SK-N-SH (cell line): Measurements from ENCODE around the gene CHFR. TPM values are rescaled to one million over a fixed set of nuclear protein-coding genes. Genes with fewer than 3 reads are reported as not detected.
A peak's percentile ranks its signal among the peaks of the same experiment; 100 is the strongest.

Source experiments
- CTCF ChIA-PET: fragments of 300-600, 350-600 bp; formaldehyde crosslinking; extraction: SDS; loops from one replicate; lab custom pipeline; 2021; lab: Yijun Ruan, JAX
- POLR2A ChIA-PET: fragments of 350-600 bp; sonication (Branson Sonifier 250); formaldehyde crosslinking; extraction: SDS; loops from one replicate; lab custom pipeline; 2020; ENCODE audit warnings: antibody characterized with exemption, inconsistent platforms; lab: Yijun Ruan, JAX
- DNase-seq: peaks from one replicate; pipeline ENCODE4 v3.0.0; 2012
- H2AFZ ChIP-seq: fragments of 200-600 bp; sonication (generic); 2 replicates; pipeline ENCODE4 v1.8.1; 2016; ENCODE audit warnings: antibody characterized with exemption, mild to moderate bottlenecking, low read depth
- H3F3A ChIP-seq: fragments of 200-600 bp; sonication (generic); replicated peaks from 2 replicates; pipeline ENCODE3; 2016; ENCODE audit warnings: antibody characterized with exemption, mild to moderate bottlenecking; ENCODE audit not compliant: insufficient read depth
- H3K27ac ChIP-seq, 2 experiments: fragments of 200-500 bp in 1 of 2; fragments of 200-600 bp in 1 of 2; sonication (Bioruptor generic) in 1 of 2; sonication (generic), shearing (Covaris generic) in 1 of 2; 2 replicates each; pipeline versions ENCODE4 v1.5.1 to v1.6.1; 2014 to 2016; ENCODE audit warnings: low read depth in 2 of 2, inconsistent platforms in 1 of 2, low read length in 1 of 2, mild to moderate bottlenecking in 1 of 2, mixed read lengths in 1 of 2
- H3K27me3 ChIP-seq: fragments of 200-600 bp; sonication (generic), shearing (Covaris generic); 2 replicates; pipeline ENCODE4 v1.6.1; 2016; ENCODE audit warnings: mixed run types; ENCODE audit not compliant: insufficient read depth
- H3K36me3 ChIP-seq, 2 experiments: fragments of 200-500 bp in 1 of 2; fragments of 200-600 bp in 1 of 2; sonication (Bioruptor generic) in 1 of 2; sonication (generic) in 1 of 2; replicated peaks in 1 of 2; 2 replicates each; pipeline versions ENCODE3 to v1.5.1; 2014 to 2016; ENCODE audit warnings: low read length in 1 of 2, mild to moderate bottlenecking in 1 of 2; ENCODE audit not compliant: insufficient read depth in 2 of 2, control insufficient read depth in 1 of 2
- H3K4me1 ChIP-seq, 2 experiments: fragments of 200-500 bp in 1 of 2; fragments of 200-600 bp in 1 of 2; sonication (Bioruptor generic) in 1 of 2; sonication (generic), shearing (Covaris generic) in 1 of 2; 2 replicates each; pipeline versions ENCODE4 v1.5.1 to v1.6.1; 2014 to 2016; ENCODE audit warnings: low read depth in 1 of 2, low read length in 1 of 2, mixed run types in 1 of 2; ENCODE audit not compliant: insufficient read depth in 2 of 2, control insufficient read depth in 1 of 2
- H3K4me2 ChIP-seq: fragments of 200-600 bp; sonication (generic), shearing (Covaris generic); 2 replicates; pipeline ENCODE4 v1.6.1; 2017; ENCODE audit warnings: mixed run types
- H3K4me3 ChIP-seq, 2 experiments: fragments of 200-500 bp in 1 of 2; fragments of 200-600 bp in 1 of 2; sonication (Bioruptor generic) in 1 of 2; sonication (generic), shearing (Covaris generic) in 1 of 2; 2 replicates each; pipeline versions ENCODE4 v1.5.1 to v1.8.1; 2014 to 2016; ENCODE audit warnings: low read depth in 2 of 2, inconsistent platforms in 1 of 2, low read length in 1 of 2, mild to moderate bottlenecking in 1 of 2, mixed read lengths in 1 of 2, moderate library complexity in 1 of 2
- H3K79me2 ChIP-seq: fragments of 200-600 bp; sonication (generic); 2 replicates; pipeline ENCODE4 v1.8.1; 2017; ENCODE audit warnings: mild to moderate bottlenecking; ENCODE audit not compliant: insufficient read depth
- H3K9ac ChIP-seq: fragments of 200-600 bp; sonication (generic); 2 replicates; pipeline ENCODE4 v1.6.1; 2017; ENCODE audit warnings: mixed run types
- H3K9me2 ChIP-seq: fragments of 200-600 bp; sonication (generic); 2 replicates; pipeline ENCODE4 v1.6.1; 2017; ENCODE audit warnings: mixed run types
- H3K9me3 ChIP-seq: fragments of 200-600 bp; sonication (generic); 2 replicates; pipeline ENCODE4 v1.6.1; 2017; ENCODE audit warnings: mixed run types, mild to moderate bottlenecking, moderate library complexity
- H4K20me1 ChIP-seq: fragments of 200-600 bp; sonication (generic); 2 replicates; pipeline ENCODE4 v1.6.1; 2017; ENCODE audit warnings: mild to moderate bottlenecking, mixed run types; ENCODE audit not compliant: insufficient read depth
- EP300 ChIP-seq, 2 experiments: IDR thresholded peaks; 2 replicates each; pipeline versions ENCODE4 v1.4.0 to v1.6.1; 2012; ENCODE audit warnings: borderline replicate concordance in 1 of 2, low read depth in 1 of 2, low read length in 1 of 2
- FOXM1 ChIP-seq: IDR thresholded peaks from 2 replicates; pipeline ENCODE4 v1.4.0; 2012; ENCODE audit warnings: low read depth, mild to moderate bottlenecking
- GABPA ChIP-seq: IDR thresholded peaks from 2 replicates; pipeline ENCODE4 v1.4.0; 2012; ENCODE audit warnings: low read depth, mild to moderate bottlenecking
- JUND ChIP-seq: IDR thresholded peaks from 2 replicates; pipeline ENCODE4 v1.4.0; 2012
- MXI1 ChIP-seq: IDR thresholded peaks from 2 replicates; pipeline ENCODE4 v1.6.1; 2012; ENCODE audit warnings: mild to moderate bottlenecking, low read depth, low read length, improper control_type of control experiment
- NFIC ChIP-seq: IDR thresholded peaks from 2 replicates; pipeline ENCODE4 v1.4.0; 2012; ENCODE audit warnings: borderline replicate concordance
- NRF1 ChIP-seq: IDR thresholded peaks from 2 replicates; pipeline ENCODE4 v1.6.1; 2012; ENCODE audit warnings: low read depth, mild to moderate bottlenecking, low read length
- POLR2AphosphoS5 ChIP-seq: IDR thresholded peaks from 2 replicates; pipeline ENCODE4 v1.6.1; 2012; ENCODE audit warnings: low read depth, low read length
- SIN3A ChIP-seq: IDR thresholded peaks from 2 replicates; pipeline ENCODE4 v1.6.1; 2012; ENCODE audit warnings: low read depth, mild to moderate bottlenecking, low read length, moderate library complexity, borderline replicate concordance
- TAF1 ChIP-seq: IDR thresholded peaks from 2 replicates; pipeline ENCODE4 v1.6.1; 2012; ENCODE audit warnings: low read depth, mild to moderate bottlenecking, low read length, moderate library complexity, borderline replicate concordance
- TCF12 ChIP-seq: IDR thresholded peaks from 2 replicates; pipeline ENCODE4 v1.4.0; 2012
- TEAD4 ChIP-seq: IDR thresholded peaks from 2 replicates; pipeline ENCODE4 v1.4.0; 2012; ENCODE audit warnings: mild to moderate bottlenecking, borderline replicate concordance; ENCODE audit not compliant: insufficient read depth
- WGBS: methylation state at CpG from one replicate; pipeline ENCODE4 v1.1.6; 2017; ENCODE audit warnings: low lambda C conversion rate; 5-methylcytosine and 5-hydroxymethylcytosine counted together
- polyA plus RNA-seq, 3 experiments: library from polyadenylated mRNA; depleted of rRNA; stranded (reverse); fragments of >200 nt; gene quantifications; 2 replicates each; pipeline ENCODE4 v1.2.3, GENCODE V29; 2012
- TF ChIP-seq, protein P1 (sequence below): IDR thresholded peaks from 2 replicates; pipeline ENCODE4 v1.4.0; 2012; ENCODE audit warnings: low read depth, borderline replicate concordance
- TF ChIP-seq, protein P2 (sequence below): fragments of 150-350 bp; IDR thresholded peaks from 2 replicates; pipeline ENCODE4 v1.6.1; 2016; ENCODE audit warnings: mild to moderate bottlenecking, low read depth, low read length
- TF ChIP-seq, protein P3 (sequence below): IDR thresholded peaks from 2 replicates; pipeline ENCODE4 v1.4.0; 2012; ENCODE audit warnings: low read depth, borderline replicate concordance
- TF ChIP-seq, protein P4 (sequence below): IDR thresholded peaks from 2 replicates; pipeline ENCODE4; 2012
- TF ChIP-seq, protein P5 (sequence below): fragments of 150-350 bp; IDR thresholded peaks from 2 replicates; pipeline ENCODE4 v1.6.1; 2017; ENCODE audit warnings: antibody characterized with exemption, low read length, low read depth, borderline replicate concordance
- TF ChIP-seq, protein P6 (sequence below): IDR thresholded peaks from 2 replicates; pipeline ENCODE4 v1.6.1; 2012; ENCODE audit warnings: mild to moderate bottlenecking, low read depth, low read length, moderate library complexity

CHFR gene, protein sequence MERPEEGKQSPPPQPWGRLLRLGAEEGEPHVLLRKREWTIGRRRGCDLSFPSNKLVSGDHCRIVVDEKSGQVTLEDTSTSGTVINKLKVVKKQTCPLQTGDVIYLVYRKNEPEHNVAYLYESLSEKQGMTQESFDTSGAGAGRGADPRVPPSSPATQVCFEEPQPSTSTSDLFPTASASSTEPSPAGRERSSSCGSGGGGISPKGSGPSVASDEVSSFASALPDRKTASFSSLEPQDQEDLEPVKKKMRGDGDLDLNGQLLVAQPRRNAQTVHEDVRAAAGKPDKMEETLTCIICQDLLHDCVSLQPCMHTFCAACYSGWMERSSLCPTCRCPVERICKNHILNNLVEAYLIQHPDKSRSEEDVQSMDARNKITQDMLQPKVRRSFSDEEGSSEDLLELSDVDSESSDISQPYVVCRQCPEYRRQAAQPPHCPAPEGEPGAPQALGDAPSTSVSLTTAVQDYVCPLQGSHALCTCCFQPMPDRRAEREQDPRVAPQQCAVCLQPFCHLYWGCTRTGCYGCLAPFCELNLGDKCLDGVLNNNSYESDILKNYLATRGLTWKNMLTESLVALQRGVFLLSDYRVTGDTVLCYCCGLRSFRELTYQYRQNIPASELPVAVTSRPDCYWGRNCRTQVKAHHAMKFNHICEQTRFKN
- polyA plus RNA-seq (2012; rRNA removed) = 31.6 and 39.3 TPM in 2 replicates
- 14.1 and 18.5 TPM in 2 replicates for polyA plus RNA-seq (2012; cell fraction: cytosol; rRNA removed)
- polyA plus RNA-seq (2012; cell fraction: nucleus; rRNA removed) = 158 and 235 TPM in 2 replicates

DNA sequence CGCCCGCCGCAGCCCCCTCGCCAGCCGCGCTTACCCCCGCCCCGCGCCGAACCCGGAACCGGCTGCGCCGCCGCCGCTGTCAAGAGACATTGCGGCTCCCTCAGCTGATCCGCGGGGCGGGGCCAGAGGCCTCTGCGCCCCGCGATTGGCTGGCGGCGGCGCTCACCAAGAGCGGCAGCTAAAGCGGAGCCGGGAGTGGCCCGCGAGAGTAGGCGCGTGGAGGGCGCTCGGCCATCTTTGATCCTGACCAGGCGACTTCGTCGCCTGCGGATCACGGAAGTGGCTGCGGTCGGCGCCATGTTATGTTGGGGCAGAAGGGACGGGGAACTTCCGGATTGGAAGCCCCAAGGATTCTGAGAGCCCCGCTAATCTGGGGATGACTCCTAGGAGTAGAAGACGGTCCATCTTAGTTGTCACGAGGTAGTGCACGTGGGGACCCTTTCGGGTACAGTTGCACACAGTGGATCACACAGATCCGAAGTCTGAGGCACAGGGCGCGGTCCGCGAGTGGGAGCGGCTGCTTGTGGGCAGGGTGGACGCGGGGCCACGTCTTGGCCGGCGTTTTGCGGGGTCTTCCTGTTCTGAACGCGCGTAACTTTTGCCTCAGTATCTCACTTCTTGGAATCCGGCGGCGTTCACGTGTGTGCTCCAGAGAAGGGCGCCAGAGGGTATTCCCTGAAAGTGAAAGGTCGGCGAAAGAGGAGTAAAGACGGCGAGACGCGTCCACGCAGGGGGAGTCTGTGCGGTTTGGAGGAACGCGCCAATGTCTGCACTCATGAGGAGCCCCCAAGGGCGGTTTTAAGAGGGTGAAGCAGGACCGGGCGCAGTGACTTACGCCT, at the start of gene CHFR:
Gene CHFR (minus strand): TSS at position 93 of the 839 bp plus-strand sequence. CDS start 277 bp downstream, outside the sequence.
- Histone ChIP-seq H3K4me1 (peaks cover 0 to 3% of the 10 kb centered on the region in 2 experiments; a peak in 1 of 4 replicates), H4K20me1 (no peaks in the 10 kb centered on the region), H3K27ac (peak within 1 kb of the TSS; percentile 87 to 93), H2AFZ (peak within 1 kb of the TSS; percentile 98), H3K27me3 (no peaks in the 10 kb centered on the region), H3F3A (peaks cover 8% of the 10 kb centered on the region), H3K9me3 (0 out of 2 replicates have a peak, but pooled peaks cover 8% of the 10 kb centered on the region), H3K9ac (peak within 1 kb of the TSS; percentile 80), H3K79me2 (peaks cover 34% of the 10 kb centered on the region), H3K9me2 (no peaks in the 10 kb centered on the region), H3K36me3 (peaks cover 0 to 29% of the 10 kb centered on the region in 2 experiments), H3K4me3 (peak within 1 kb of the TSS; percentile 76 to 93), H3K4me2 (peak within 1 kb of the TSS; percentile 77)
- CTCF ChIA-PET = no interaction called here
- POLR2A ChIA-PET = interaction anchor here (0.6 to 0.9 kb wide), 2 partner anchors 98 to 109 kb away, joined by 3 to 6 read pairs; partner anchors contain the start of gene ZNF26
- WGBS = 6% methylated on average over 55 of the region's 84 CpGs
- DNase-seq = peak; percentile 97
- TF ChIP-seq NFIC = no peak; the same call in 1 of the 2 replicates
- TF ChIP-seq GABPA = peak; percentile 82
- TF ChIP-seq, protein P1, sequence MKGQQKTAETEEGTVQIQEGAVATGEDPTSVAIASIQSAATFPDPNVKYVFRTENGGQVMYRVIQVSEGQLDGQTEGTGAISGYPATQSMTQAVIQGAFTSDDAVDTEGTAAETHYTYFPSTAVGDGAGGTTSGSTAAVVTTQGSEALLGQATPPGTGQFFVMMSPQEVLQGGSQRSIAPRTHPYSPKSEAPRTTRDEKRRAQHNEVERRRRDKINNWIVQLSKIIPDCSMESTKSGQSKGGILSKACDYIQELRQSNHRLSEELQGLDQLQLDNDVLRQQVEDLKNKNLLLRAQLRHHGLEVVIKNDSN = peak; percentile 72
- no peak for TF ChIP-seq JUND
- TF ChIP-seq SIN3A = peak; percentile 59
- TF ChIP-seq, protein P2, sequence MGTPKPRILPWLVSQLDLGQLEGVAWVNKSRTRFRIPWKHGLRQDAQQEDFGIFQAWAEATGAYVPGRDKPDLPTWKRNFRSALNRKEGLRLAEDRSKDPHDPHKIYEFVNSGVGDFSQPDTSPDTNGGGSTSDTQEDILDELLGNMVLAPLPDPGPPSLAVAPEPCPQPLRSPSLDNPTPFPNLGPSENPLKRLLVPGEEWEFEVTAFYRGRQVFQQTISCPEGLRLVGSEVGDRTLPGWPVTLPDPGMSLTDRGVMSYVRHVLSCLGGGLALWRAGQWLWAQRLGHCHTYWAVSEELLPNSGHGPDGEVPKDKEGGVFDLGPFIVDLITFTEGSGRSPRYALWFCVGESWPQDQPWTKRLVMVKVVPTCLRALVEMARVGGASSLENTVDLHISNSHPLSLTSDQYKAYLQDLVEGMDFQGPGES = no peak
- TF ChIP-seq POLR2AphosphoS5 = peak; percentile 91
- TF ChIP-seq, protein P3, sequence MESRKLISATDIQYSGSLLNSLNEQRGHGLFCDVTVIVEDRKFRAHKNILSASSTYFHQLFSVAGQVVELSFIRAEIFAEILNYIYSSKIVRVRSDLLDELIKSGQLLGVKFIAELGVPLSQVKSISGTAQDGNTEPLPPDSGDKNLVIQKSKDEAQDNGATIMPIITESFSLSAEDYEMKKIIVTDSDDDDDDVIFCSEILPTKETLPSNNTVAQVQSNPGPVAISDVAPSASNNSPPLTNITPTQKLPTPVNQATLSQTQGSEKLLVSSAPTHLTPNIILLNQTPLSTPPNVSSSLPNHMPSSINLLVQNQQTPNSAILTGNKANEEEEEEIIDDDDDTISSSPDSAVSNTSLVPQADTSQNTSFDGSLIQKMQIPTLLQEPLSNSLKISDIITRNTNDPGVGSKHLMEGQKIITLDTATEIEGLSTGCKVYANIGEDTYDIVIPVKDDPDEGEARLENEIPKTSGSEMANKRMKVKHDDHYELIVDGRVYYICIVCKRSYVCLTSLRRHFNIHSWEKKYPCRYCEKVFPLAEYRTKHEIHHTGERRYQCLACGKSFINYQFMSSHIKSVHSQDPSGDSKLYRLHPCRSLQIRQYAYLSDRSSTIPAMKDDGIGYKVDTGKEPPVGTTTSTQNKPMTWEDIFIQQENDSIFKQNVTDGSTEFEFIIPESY = peak; percentile 94
- peak; percentile 25; the same call in 1 of the 2 replicates for TF ChIP-seq TAF1
- TF ChIP-seq EP300 (IDR thresholded peaks at IDR 0.05; ENCODE audit: borderline replicate concordance in 1 of 2, low read depth in 1 of 2, low read length in 1 of 2) = 0 out of 4 replicates have a peak, but pooled peaks of 1 of the 2 experiments have one; percentile 27
- peak; percentile 26; the same call in 1 of the 2 replicates for TF ChIP-seq TCF12
- TF ChIP-seq, protein P4, sequence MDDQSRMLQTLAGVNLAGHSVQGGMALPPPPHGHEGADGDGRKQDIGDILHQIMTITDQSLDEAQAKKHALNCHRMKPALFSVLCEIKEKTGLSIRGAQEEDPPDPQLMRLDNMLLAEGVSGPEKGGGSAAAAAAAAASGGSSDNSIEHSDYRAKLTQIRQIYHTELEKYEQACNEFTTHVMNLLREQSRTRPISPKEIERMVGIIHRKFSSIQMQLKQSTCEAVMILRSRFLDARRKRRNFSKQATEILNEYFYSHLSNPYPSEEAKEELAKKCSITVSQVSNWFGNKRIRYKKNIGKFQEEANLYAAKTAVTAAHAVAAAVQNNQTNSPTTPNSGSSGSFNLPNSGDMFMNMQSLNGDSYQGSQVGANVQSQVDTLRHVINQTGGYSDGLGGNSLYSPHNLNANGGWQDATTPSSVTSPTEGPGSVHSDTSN = peak; percentile 83
- TF ChIP-seq NRF1 = no peak; the same call in 1 of the 2 replicates
- TF ChIP-seq TEAD4 = no peak
- TF ChIP-seq, protein P5, sequence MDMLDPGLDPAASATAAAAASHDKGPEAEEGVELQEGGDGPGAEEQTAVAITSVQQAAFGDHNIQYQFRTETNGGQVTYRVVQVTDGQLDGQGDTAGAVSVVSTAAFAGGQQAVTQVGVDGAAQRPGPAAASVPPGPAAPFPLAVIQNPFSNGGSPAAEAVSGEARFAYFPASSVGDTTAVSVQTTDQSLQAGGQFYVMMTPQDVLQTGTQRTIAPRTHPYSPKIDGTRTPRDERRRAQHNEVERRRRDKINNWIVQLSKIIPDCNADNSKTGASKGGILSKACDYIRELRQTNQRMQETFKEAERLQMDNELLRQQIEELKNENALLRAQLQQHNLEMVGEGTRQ = no peak
- TF ChIP-seq MXI1 = peak; percentile 80
- TF ChIP-seq, protein P6, sequence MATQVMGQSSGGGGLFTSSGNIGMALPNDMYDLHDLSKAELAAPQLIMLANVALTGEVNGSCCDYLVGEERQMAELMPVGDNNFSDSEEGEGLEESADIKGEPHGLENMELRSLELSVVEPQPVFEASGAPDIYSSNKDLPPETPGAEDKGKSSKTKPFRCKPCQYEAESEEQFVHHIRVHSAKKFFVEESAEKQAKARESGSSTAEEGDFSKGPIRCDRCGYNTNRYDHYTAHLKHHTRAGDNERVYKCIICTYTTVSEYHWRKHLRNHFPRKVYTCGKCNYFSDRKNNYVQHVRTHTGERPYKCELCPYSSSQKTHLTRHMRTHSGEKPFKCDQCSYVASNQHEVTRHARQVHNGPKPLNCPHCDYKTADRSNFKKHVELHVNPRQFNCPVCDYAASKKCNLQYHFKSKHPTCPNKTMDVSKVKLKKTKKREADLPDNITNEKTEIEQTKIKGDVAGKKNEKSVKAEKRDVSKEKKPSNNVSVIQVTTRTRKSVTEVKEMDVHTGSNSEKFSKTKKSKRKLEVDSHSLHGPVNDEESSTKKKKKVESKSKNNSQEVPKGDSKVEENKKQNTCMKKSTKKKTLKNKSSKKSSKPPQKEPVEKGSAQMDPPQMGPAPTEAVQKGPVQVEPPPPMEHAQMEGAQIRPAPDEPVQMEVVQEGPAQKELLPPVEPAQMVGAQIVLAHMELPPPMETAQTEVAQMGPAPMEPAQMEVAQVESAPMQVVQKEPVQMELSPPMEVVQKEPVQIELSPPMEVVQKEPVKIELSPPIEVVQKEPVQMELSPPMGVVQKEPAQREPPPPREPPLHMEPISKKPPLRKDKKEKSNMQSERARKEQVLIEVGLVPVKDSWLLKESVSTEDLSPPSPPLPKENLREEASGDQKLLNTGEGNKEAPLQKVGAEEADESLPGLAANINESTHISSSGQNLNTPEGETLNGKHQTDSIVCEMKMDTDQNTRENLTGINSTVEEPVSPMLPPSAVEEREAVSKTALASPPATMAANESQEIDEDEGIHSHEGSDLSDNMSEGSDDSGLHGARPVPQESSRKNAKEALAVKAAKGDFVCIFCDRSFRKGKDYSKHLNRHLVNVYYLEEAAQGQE = 0 out of 2 replicates have a peak, but pooled peaks have one; percentile 4
- no peak for TF ChIP-seq FOXM1
